Activated naive CD4-positive, alpha-beta T cell treated with anti-CD3 and anti-CD28 coated beads for 36 hours (primary cell): ENCODE results near the gene OR14A16. TPM values are rescaled to one million over a fixed set of nuclear protein-coding genes. Genes with fewer than 3 reads are reported as not detected.

Source experiments
- CTCF ChIA-PET: fragments of 350-600 bp; sonication (Branson Sonifier 250); formaldehyde crosslinking; loops from one replicate; lab custom pipeline; 2021; ENCODE audit warnings: antibody characterized with exemption; lab: Charles Lee
- DNase-seq: peaks from one replicate; pipeline ENCODE4 v3.0.0-alpha.2; 2020
- H3K27ac Mint-ChIP-seq: one replicate; pipeline ENCODE4 v1.8.0; 2021; ENCODE audit warnings: mild to moderate bottlenecking, mixed read lengths
- H3K27me3 Mint-ChIP-seq: one replicate; pipeline ENCODE4 v1.8.0; 2021; ENCODE audit warnings: low read depth, mixed read lengths
- H3K36me3 Mint-ChIP-seq: one replicate; pipeline ENCODE4 v1.8.0; 2021; ENCODE audit warnings: low read depth, mixed read lengths
- H3K4me1 Mint-ChIP-seq: one replicate; pipeline ENCODE4 v1.8.0; 2021; ENCODE audit warnings: low read depth, mixed read lengths
- H3K4me3 Mint-ChIP-seq: one replicate; pipeline ENCODE4 v1.8.0; 2021; ENCODE audit warnings: mild to moderate bottlenecking, moderate library complexity, mixed read lengths
- H3K9me3 Mint-ChIP-seq: one replicate; pipeline ENCODE4 v1.8.0; 2021; ENCODE audit warnings: mixed read lengths
- intact Hi-C: fragments of 100-400 bp; cut with micrococcal nuclease; formaldehyde crosslinking; loops from one replicate; pipeline ENCODE4 v1.15.1; 2023
- total RNA-seq, 2 experiments: library from RNA; stranded (reverse); gene quantifications; one replicate each; pipeline ENCODE4 v1.2.3, GENCODE V29; 2021

OR14A16 gene
- total RNA-seq, 2 experiments from 2014 or later, result not detected

- Mint-ChIP-seq H3K4me1 (no peaks in the 10 kb centered on the region), H3K4me3 (no peak overlapping the region), H3K27ac (no peak overlapping the region), H3K27me3 (no peaks in the 10 kb centered on the region), H3K36me3 (no peaks in the 10 kb centered on the region), H3K9me3 (no peaks in the 10 kb centered on the region)
- intact Hi-C loops, result no loop called here
- CTCF ChIA-PET, result no interaction called here
- no peak for DNase-seq
These were observed 21.2 kb upstream of the OR14A16 start for GRCh38 chr1:247845011-247845692.

- no peaks in the 10 kb centered on the region for H3K4me1 Mint-ChIP-seq
- no peak for DNase-seq
- no peaks in the 10 kb centered on the region for H3K9me3 Mint-ChIP-seq
- no peaks in the 10 kb centered on the region for H3K27me3 Mint-ChIP-seq
- intact Hi-C loops, result no loop called here
- no peaks in the 10 kb centered on the region for H3K36me3 Mint-ChIP-seq
- CTCF ChIA-PET, result no interaction called here
- no peak overlapping the region for H3K4me3 Mint-ChIP-seq
- H3K27ac Mint-ChIP-seq, result no peak overlapping the region
These were observed 19.5 kb upstream of the OR14A16 start for GRCh38 chr1:247843411-247843810.

- no peak for DNase-seq
- H3K27ac Mint-ChIP-seq, result no peak within 1 kb of the TSS
- CTCF ChIA-PET, result interaction anchor here (0.5 kb wide), 1 partner anchor 148 kb away, joined by 3 read pairs; no protein-coding TSS in a partner anchor
- H3K4me1 Mint-ChIP-seq, result no peaks in the 10 kb centered on the region
- H3K4me3 Mint-ChIP-seq, result no peak within 1 kb of the TSS
- no peaks in the 10 kb centered on the region for H3K27me3 Mint-ChIP-seq
- no peaks in the 10 kb centered on the region for H3K36me3 Mint-ChIP-seq
- H3K9me3 Mint-ChIP-seq, result no peaks in the 10 kb centered on the region
- intact Hi-C loops, result no loop called here
These were observed 17.9 kb upstream of the OR14A16 start, which contains the start of gene OR11L1 for GRCh38 chr1:247841796-247842195. Gene OR11L1 (minus strand): TSS chr1:247841896. CDS start chr1:247841896, 0 bp downstream.

- CTCF ChIA-PET, result no interaction called here
- Mint-ChIP-seq H3K27ac (no peak overlapping the region), H3K36me3 (no peaks in the 10 kb centered on the region), H3K9me3 (no peaks in the 10 kb centered on the region), H3K27me3 (no peaks in the 10 kb centered on the region), H3K4me3 (no peak overlapping the region), H3K4me1 (no peaks in the 10 kb centered on the region)
- intact Hi-C loops, result no loop called here
- DNase-seq, result no peak
These were observed 16.9 kb upstream of the OR14A16 start for GRCh38 chr1:247840818-247841217.

- no peaks in the 10 kb centered on the region for H3K36me3 Mint-ChIP-seq
- no peak overlapping the region for H3K27ac Mint-ChIP-seq
- DNase-seq, result no peak
- CTCF ChIA-PET, result no interaction called here
- no peaks in the 10 kb centered on the region for H3K9me3 Mint-ChIP-seq
- H3K27me3 Mint-ChIP-seq, result peaks cover 8% of the 10 kb centered on the region
- H3K4me3 Mint-ChIP-seq, result no peak overlapping the region
- intact Hi-C loops, result no loop called here
- H3K4me1 Mint-ChIP-seq, result no peaks in the 10 kb centered on the region
These were observed 9.7 kb upstream of the OR14A16 start for GRCh38 chr1:247833601-247834000.

GRCh38 chr1:247829656-247830055, 5.7 kb upstream of the OR14A16 start:
- Mint-ChIP-seq H3K4me3 (no peak overlapping the region), H3K27me3 (peaks cover 8% of the 10 kb centered on the region), H3K27ac (no peak overlapping the region), H3K4me1 (no peaks in the 10 kb centered on the region), H3K36me3 (no peaks in the 10 kb centered on the region), H3K9me3 (no peaks in the 10 kb centered on the region)
- CTCF ChIA-PET, result no interaction called here
- no peak for DNase-seq
- intact Hi-C loops, result no loop called here

- no peaks in the 10 kb centered on the region for H3K36me3 Mint-ChIP-seq
- H3K4me3 Mint-ChIP-seq, result no peak overlapping the region
- CTCF ChIA-PET, result no interaction called here
- H3K4me1 Mint-ChIP-seq, result no peaks in the 10 kb centered on the region
- intact Hi-C loops, result no loop called here
- H3K27me3 Mint-ChIP-seq, result no peaks in the 10 kb centered on the region
- no peak for DNase-seq
- H3K27ac Mint-ChIP-seq, result no peak overlapping the region
- no peaks in the 10 kb centered on the region for H3K9me3 Mint-ChIP-seq
These were observed 1.4 kb upstream of the OR14A16 start for GRCh38 chr1:247825362-247825761.

GRCh38 chr1:247822060-247822459, 1.9 kb downstream of the OR14A16 start:
- no peaks in the 10 kb centered on the region for H3K9me3 Mint-ChIP-seq
- no peak overlapping the region for H3K27ac Mint-ChIP-seq
- CTCF ChIA-PET, result no interaction called here
- no peaks in the 10 kb centered on the region for H3K36me3 Mint-ChIP-seq
- no peak for DNase-seq
- no peaks in the 10 kb centered on the region for H3K27me3 Mint-ChIP-seq
- H3K4me3 Mint-ChIP-seq, result no peak overlapping the region
- H3K4me1 Mint-ChIP-seq, result no peaks in the 10 kb centered on the region
- intact Hi-C loops, result no loop called here

GRCh38 chr1:247812637-247813036, 11.3 kb downstream of the OR14A16 start:
- H3K36me3 Mint-ChIP-seq, result no peaks in the 10 kb centered on the region
- intact Hi-C loops, result no loop called here
- H3K4me3 Mint-ChIP-seq, result no peak overlapping the region
- no peak overlapping the region for H3K27ac Mint-ChIP-seq
- no peaks in the 10 kb centered on the region for H3K9me3 Mint-ChIP-seq
- DNase-seq, result no peak
- CTCF ChIA-PET, result no interaction called here
- peaks cover 3% of the 10 kb centered on the region for H3K27me3 Mint-ChIP-seq
- H3K4me1 Mint-ChIP-seq, result no peaks in the 10 kb centered on the region

GRCh38 chr1:247797518-247797917, 26.4 kb downstream of the OR14A16 start:
- no peaks in the 10 kb centered on the region for H3K4me1 Mint-ChIP-seq
- no peak overlapping the region for H3K4me3 Mint-ChIP-seq
- no peak overlapping the region for H3K27ac Mint-ChIP-seq
- CTCF ChIA-PET, result interaction anchor here (0.6 kb wide), 1 partner anchor 288 kb away, joined by 3 read pairs; no protein-coding TSS in a partner anchor
- no peaks in the 10 kb centered on the region for H3K36me3 Mint-ChIP-seq
- no peak for DNase-seq
- H3K27me3 Mint-ChIP-seq, result peaks cover 3% of the 10 kb centered on the region
- H3K9me3 Mint-ChIP-seq, result no peaks in the 10 kb centered on the region
- intact Hi-C loops, result no loop called here

GRCh38 chr1:247769603-247770002, 54.3 kb downstream of the OR14A16 start:
- CTCF ChIA-PET, result no interaction called here
- Mint-ChIP-seq H3K27me3 (peaks cover 3% of the 10 kb centered on the region), H3K4me3 (no peak overlapping the region), H3K27ac (no peak overlapping the region), H3K9me3 (no peaks in the 10 kb centered on the region), H3K4me1 (no peaks in the 10 kb centered on the region), H3K36me3 (no peaks in the 10 kb centered on the region)
- intact Hi-C loops, result no loop called here
- no peak for DNase-seq
